NT2/D1 (cell line): ENCODE results near the gene MUC6.
"Not testable (repeated sequence)": the region's sequence is repeated elsewhere in the genome, so short reads cannot be mapped to it uniquely, and the experiment has no call there.

Experiments
- DNase-seq: peaks from one replicate; pipeline ENCODE4 v3.0.0-alpha.2; 2011; ENCODE audit warnings: low read depth, low spot score
- H3K27me3 ChIP-seq: 2 replicates; pipeline ENCODE4 v1.6.0; 2011; ENCODE audit warnings: mild to moderate bottlenecking; ENCODE audit not compliant: insufficient read length, insufficient read depth
- H3K36me3 ChIP-seq: 2 replicates; pipeline ENCODE4 v1.6.1; 2011; ENCODE audit warnings: mild to moderate bottlenecking, low read length, mixed read lengths; ENCODE audit not compliant: insufficient read depth, insufficient read length
- H3K4me1 ChIP-seq: 2 replicates; pipeline ENCODE4 v1.5.1; 2011; ENCODE audit not compliant: insufficient read depth, insufficient read length
- H3K4me3 ChIP-seq: 2 replicates; pipeline ENCODE4 v1.5.1; 2011; ENCODE audit warnings: low read depth; ENCODE audit not compliant: insufficient read length
- H3K9ac ChIP-seq: 2 replicates; pipeline ENCODE4 v1.6.0; 2011; ENCODE audit warnings: low read depth; ENCODE audit not compliant: insufficient read length
- H3K9me3 ChIP-seq: 2 replicates; pipeline ENCODE4 v1.5.1; 2011; ENCODE audit warnings: mild to moderate bottlenecking, low read length; ENCODE audit not compliant: insufficient read depth
- SUZ12 ChIP-seq: IDR thresholded peaks from 2 replicates; pipeline ENCODE4 v1.6.1; 2011; ENCODE audit not compliant: insufficient read length, insufficient read depth; ENCODE audit errors: extremely low read depth
- YY1 ChIP-seq: IDR thresholded peaks from 2 replicates; pipeline ENCODE4 v1.6.1; 2011; ENCODE audit not compliant: insufficient read length, insufficient read depth
- ZNF274 ChIP-seq: IDR thresholded peaks from 2 replicates; pipeline ENCODE4 v1.6.1; 2011; ENCODE audit warnings: mild to moderate bottlenecking, low read depth, low read length

Gene MUC6

DNA sequence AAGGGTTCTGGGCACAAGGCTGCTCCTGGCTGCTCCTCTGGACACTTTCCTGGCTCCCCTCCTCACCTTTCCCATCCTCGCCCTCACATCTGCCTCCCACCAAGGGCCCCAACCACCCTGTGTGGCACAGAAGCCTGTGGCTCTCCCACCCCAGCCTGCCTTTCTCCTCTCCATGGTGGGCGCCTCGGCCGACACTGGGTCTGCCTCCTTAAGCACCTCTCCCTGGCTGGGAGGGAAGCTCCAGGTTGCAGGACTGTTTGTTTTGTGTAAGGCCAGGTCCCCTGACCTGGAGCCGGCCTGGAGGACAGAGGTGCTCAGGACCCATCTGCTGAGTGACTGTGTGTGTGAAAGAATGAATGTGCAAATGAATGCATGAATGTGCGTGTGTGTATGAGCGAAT lies 14.1 kb downstream of the MUC6 start:
- Histone ChIP-seq H3K9ac (no peak overlapping the region), H3K27me3 (no peaks in the 10 kb centered on the region), H3K36me3 (peaks cover 20% of the 10 kb centered on the region), H3K4me3 (no peak overlapping the region), H3K4me1 (peaks cover 7% of the 10 kb centered on the region), H3K9me3 (no peaks in the 10 kb centered on the region)
- TF ChIP-seq YY1 (no peak), SUZ12 (no peak), ZNF274 (no peak)
- no peak for DNase-seq

DNA sequence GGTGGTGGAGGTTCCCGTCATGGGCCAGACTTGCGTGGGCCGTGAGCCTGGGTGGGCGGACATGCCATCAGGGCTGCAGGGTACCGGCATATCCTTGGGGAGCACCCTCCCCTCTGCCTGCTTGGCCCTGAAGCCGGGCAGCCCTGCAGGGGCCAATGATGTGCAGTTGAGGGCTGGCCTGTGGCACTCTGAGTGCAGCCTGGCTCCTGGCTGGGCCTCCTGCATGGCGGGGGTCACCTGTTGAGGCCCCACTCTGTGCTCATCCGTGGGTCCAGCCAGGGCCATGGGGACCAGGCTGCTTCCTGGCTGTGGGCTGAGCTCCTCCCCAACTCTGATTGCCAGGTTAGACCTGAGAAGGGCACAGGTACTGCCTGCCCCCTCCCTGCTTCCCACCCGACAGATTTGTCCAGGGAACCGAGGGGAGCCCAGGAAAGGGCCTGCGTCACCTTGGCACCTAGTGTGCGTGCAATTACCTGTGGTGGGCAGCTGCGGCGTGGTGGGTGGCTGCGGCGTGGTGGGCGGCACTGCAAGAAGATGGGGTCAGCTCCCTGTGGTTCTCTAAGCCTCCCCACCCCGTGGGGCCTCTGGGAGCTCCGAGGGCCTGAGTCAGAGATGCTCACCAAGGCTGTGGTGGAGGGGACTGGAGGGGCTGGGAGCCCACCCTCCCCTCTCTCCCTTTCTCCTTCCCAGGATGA lies 16.2 kb downstream of the MUC6 start:
- peaks cover 7% of the 10 kb centered on the region for H3K4me1 ChIP-seq
- TF ChIP-seq ZNF274 (no peak), SUZ12 (no peak), YY1 (no peak)
- H3K36me3 ChIP-seq: peaks cover 9% of the 10 kb centered on the region
- H3K9me3 ChIP-seq: no peaks in the 10 kb centered on the region
- no peak overlapping the region for H3K4me3 ChIP-seq
- DNase-seq: no peak
- no peak overlapping the region for H3K9ac ChIP-seq
- H3K27me3 ChIP-seq: no peaks in the 10 kb centered on the region

GRCh38 chr11:1019321-1019910 lies 17.1 kb downstream of the MUC6 start:
- Histone ChIP-seq H3K9ac (no peak overlapping the region), H3K27me3 (no peaks in the 10 kb centered on the region), H3K4me3 (no peak overlapping the region), H3K4me1 (peaks cover 5% of the 10 kb centered on the region), H3K36me3 (peaks cover 13% of the 10 kb centered on the region), H3K9me3 (no peaks in the 10 kb centered on the region)
- no peak for TF ChIP-seq YY1
- TF ChIP-seq ZNF274: no peak
- no peak for TF ChIP-seq SUZ12
- DNase-seq: no peak

GRCh38 chr11:1018091-1018490 lies 18.4 kb downstream of the MUC6 start:
- Histone ChIP-seq H3K27me3 (no peaks in the 10 kb centered on the region), H3K4me3 (no peak overlapping the region)

GRCh38 chr11:1017269-1018005 lies 19.1 kb downstream of the MUC6 start:
- H3K4me1 ChIP-seq: peaks cover 5% of the 10 kb centered on the region
- no peak for TF ChIP-seq SUZ12
- TF ChIP-seq YY1: no peak
- TF ChIP-seq ZNF274: no peak
- H3K9me3 ChIP-seq: no peaks in the 10 kb centered on the region
- no peaks in the 10 kb centered on the region for H3K27me3 ChIP-seq
- no peak overlapping the region for H3K9ac ChIP-seq
- peaks cover 32% of the 10 kb centered on the region for H3K36me3 ChIP-seq
- no peak overlapping the region for H3K4me3 ChIP-seq
- DNase-seq: no peak

More at GRCh38 chr11:1018091-1018490, 18.4 kb downstream of the MUC6 start:
- Histone ChIP-seq H3K4me1 (peaks cover 5% of the 10 kb centered on the region), H3K36me3 (peaks cover 25% of the 10 kb centered on the region), H3K9ac (no peak overlapping the region), H3K9me3 (no peaks in the 10 kb centered on the region)
- DNase-seq: no peak
- TF ChIP-seq ZNF274: no peak
- TF ChIP-seq YY1: no peak
- TF ChIP-seq SUZ12: no peak

- H3K9ac ChIP-seq, H3K4me1 ChIP-seq, H3K9me3 ChIP-seq, H3K4me3 ChIP-seq, H3K27me3 ChIP-seq, DNase-seq: not testable (repeated sequence)
- H3K36me3 ChIP-seq: peaks cover 39% of the 10 kb centered on the region
Observed at GRCh38 chr11:1016610-1017126, 19.9 kb downstream of the MUC6 start.
